ENCODE measurements around the gene AGAP2.
"Not testable (repeated sequence)": the region's sequence is repeated elsewhere in the genome, so short reads cannot be mapped to it uniquely, and the experiment has no call there.

AGAP2 gene

DNA sequence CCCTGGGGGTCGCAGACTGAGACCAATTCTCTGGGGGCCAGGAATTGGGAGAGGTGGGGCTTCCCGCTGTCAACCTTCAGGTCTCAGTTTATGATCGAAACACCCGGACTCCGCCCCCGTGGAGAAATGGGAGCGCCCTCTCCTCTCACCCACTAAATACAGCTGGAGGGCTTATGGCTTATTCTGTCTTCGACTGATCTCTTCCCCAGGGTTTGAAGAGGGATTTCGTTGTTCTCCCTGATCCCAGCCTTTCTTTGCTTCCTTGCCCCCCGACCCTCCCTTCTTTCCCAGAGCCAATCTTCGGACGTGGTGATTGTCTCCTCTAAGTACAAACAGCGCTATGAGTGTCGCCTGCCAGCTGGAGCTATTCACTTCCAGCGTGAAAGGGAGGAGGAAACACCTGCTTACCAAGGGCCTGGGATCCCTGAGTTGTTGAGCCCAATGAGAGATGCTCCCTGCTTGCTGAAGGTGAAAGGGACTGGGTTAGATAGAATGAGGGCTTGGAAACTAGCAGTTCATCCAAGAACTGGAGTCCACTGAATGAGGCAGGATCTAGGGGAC lies 44.0 kb downstream of the AGAP2 start:
- DNase-seq (ENCODE audit: low read depth in 2 of 2): no peak

DNA sequence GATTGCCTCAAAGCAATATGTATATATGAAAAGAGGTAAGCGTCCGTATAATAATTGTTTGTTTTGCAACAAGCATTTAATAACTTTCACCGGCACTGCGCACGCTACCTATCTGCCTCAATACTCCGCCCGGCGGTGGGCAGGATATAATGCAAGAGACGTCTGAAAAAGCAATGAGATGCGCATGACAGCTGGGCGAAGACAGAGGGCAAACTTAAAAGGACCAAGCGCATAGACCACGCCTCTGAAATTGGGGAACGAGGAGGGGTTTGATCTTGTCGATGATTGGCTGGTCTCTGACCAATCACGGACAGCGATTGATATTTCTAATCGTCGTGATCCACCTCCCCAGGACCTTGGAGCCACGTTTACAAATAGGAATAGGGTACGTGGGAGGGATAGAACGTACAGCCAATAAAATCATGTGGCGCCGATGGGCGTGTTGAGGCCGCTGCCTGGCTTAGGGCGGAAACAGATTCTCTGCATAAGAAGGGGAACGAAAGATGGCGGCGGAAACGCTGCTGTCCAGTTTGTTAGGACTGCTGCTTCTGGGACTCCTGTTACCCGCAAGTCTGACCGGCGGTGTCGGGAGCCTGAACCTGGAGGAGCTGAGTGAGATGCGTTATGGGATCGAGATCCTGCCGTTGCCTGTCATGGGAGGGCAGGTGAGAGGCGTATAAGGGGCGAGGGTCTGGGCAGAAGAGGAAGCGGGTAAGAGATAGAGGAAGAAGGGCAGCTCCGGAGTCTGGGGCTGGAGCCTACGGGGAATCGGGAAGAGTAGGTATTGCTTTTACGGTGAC lies 44.7 kb downstream of the AGAP2 start, which contains the start of gene OS9:
Gene OS9, plus strand, starts transcription at position 474 of the 800 bp plus-strand sequence. Its CDS starts 30 bp downstream, at position 504.
- peak; percentile 84 to 97 for DNase-seq (ENCODE audit: low read depth in 2 of 2)

DNA sequence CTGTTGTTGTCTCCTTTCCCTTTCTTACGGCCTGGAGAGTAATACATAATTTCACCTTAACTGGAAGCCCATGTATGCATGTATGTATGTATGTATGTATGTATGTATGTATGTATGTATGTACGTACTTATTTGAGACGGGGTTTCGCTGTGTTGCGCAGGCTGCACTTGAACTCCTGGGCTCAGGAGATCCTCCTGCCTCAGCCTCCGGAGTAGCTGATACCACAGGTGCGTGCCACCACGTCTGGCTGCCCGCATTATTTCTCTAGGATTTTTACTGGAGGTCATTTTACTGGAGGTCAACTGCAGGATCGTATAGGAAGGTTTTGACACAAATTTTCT lies 45.3 kb downstream of the AGAP2 start:
- DNase-seq (ENCODE audit: low read depth in 2 of 2): no peak

GRCh38 chr12:57692500-57692899 lies 46.0 kb downstream of the AGAP2 start:
- no peak for DNase-seq (ENCODE audit: low read depth in 2 of 2)

GRCh38 chr12:57688931-57689330 lies 49.6 kb downstream of the AGAP2 start:
- no peak for DNase-seq (ENCODE audit: low read depth in 2 of 2)

DNA sequence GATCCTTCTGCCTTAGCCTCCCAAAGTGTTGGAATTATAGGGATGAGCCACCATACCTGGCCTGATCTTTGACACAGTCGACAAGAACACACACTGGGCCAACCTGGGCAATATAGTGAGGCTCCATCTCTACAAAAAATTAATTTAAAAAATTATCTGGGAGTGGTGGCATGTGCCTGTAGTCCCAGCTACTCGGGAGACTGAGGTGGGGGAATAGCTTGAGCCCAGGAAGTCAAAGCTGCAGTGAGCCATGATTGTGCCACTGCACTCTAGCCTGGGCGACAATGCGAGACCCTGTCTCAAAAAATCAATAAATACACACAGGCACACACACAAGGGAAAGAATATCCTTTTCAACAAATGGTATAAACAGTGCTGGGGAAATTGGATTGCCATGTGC lies 50.7 kb downstream of the AGAP2 start:
- DNase-seq (ENCODE audit: low read depth in 2 of 2): no peak

DNA sequence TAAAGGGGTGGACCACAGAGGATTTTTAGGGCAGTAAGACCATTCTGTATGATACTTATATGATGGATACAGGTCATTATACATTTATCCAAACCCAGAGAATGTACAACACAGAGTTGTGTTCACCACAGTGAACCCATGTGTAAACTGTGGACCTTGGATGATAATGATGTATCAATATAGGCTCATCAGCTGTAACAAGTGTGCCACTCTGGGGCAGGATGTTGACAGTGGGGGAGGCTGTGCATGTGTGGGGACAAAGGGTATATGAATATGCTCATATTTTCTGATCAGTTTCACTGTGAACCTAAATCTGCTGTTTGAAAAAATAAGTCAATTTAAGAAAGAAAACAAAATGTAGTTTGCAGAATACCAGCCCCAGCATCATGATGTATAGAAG lies 58.8 kb downstream of the AGAP2 start:
- no peak for DNase-seq (ENCODE audit: low read depth in 2 of 2)

DNA sequence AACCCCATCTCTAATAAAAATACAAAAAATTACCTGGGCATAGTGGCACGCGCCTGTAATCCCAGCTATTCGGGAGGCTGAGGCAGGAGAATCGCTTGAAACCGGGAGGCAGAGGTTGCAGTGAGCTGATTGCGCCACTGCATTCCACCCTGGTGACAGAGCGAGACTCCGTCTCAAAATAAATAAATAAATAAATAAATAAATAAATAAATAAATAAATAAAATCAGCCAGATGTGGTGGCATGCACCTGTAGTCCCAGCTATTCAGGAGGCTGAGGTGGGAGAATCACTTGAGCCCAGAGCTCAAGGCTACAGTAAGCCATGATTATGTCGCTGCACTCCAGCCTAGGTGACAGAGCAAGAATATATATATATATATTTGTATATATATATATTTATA lies 60.6 kb downstream of the AGAP2 start:
- DNase-seq (ENCODE audit: low read depth in 2 of 2): not testable (repeated sequence)

DNA sequence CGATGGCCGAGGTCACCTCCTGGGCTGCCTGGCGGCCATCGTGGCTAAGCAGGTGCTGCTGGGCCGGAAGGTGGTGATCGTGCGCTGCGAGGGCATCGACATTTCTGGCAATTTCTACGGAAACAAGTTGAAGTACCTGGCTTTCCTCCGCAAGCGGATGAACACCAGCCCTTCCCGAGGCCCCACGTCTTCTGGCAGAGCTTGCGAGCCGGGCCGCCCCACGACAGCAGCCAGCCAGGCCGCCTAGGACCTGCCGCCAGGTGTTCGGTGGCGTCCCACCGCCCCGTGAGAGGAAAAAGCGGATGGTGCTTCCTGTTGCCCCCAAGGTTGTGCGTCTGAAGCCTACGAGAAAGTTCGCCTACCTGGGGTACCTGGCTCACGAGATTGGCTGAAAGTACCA lies 63.9 kb downstream of the AGAP2 start:
- no peak for DNase-seq (ENCODE audit: low read depth in 2 of 2)

Data from activated CD8-positive, alpha-beta memory T cell treated with anti-CD3 and anti-CD28 coated beads for 4 hours (primary cell).